Lung (tissue), 12 donors: ENCODE data around the gene ETNK2. TPM values are rescaled to one million over a fixed set of nuclear protein-coding genes. Genes with fewer than 3 reads are reported as not detected.

Experiments used
- ATAC-seq: fragments of 200-7000 bp; cut with Tn5 transposase; one replicate; pipeline ENCODE4 v1.9.1; 2020; ENCODE audit warnings: moderate number of reproducible peaks; ENCODE audit not compliant: insufficient read depth, low FRiP score
- DNase-seq, 3 donors: peaks; one replicate each; pipeline ENCODE4 v3.0.0-alpha.2; 2013 to 2017
- H3K27ac ChIP-seq, 2 donors: one replicate each; pipeline ENCODE4 v1.5.1; 2013; ENCODE audit warnings: mild to moderate bottlenecking in 2 of 2, moderate library complexity in 2 of 2, control low read depth in 1 of 2, inconsistent platforms in 1 of 2, low read depth in 1 of 2, low read length in 1 of 2
- H3K27me3 ChIP-seq, 3 donors: one replicate each; pipeline ENCODE4 v1.5.1; 2013; ENCODE audit warnings: low read length in 2 of 3; ENCODE audit not compliant: control insufficient read depth in 3 of 3, insufficient read depth in 3 of 3
- H3K36me3 ChIP-seq, 4 donors: one replicate each; pipeline ENCODE4 v1.5.1; 2013; ENCODE audit warnings: low read length in 4 of 4, mild to moderate bottlenecking in 1 of 4, moderate library complexity in 1 of 4; ENCODE audit not compliant: control insufficient read depth in 4 of 4, insufficient read depth in 4 of 4
- H3K4me1 ChIP-seq, 5 donors: one replicate each; pipeline ENCODE4 v1.5.1; 2013; ENCODE audit warnings: low read length in 5 of 5, mild to moderate bottlenecking in 2 of 5, moderate library complexity in 1 of 5; ENCODE audit not compliant: control insufficient read depth in 5 of 5, insufficient read depth in 5 of 5
- H3K4me3 ChIP-seq: one replicate; pipeline ENCODE4 v1.5.1; 2013; ENCODE audit warnings: mild to moderate bottlenecking, control low read depth, moderate library complexity
- H3K9ac ChIP-seq, 2 donors: one replicate each; pipeline ENCODE4 v1.5.1; 2013; ENCODE audit warnings: low read length in 2 of 2, control low read depth in 1 of 2; ENCODE audit not compliant: insufficient read depth in 1 of 2
- H3K9me3 ChIP-seq, 4 donors: one replicate each; pipeline ENCODE4 v1.5.1; 2013; ENCODE audit warnings: low read length in 3 of 4, mild to moderate bottlenecking in 1 of 4, moderate library complexity in 1 of 4; ENCODE audit not compliant: control insufficient read depth in 4 of 4, insufficient read depth in 3 of 4
- WGBS, 2 donors: extraction: QIAGEN DNeasy Blood & Tissue Kit; methylation state at CpG; one replicate each; pipeline ENCODE4 v1.1.7; 2013; 5-methylcytosine and 5-hydroxymethylcytosine counted together
- polyA plus RNA-seq, 2 donors: library from polyadenylated mRNA; stranded (reverse); fragments of 200-250 nt; gene quantifications; one replicate each; pipeline ENCODE4 v1.2.1, GENCODE V29; 2013
- total RNA-seq, 2 donors: library from RNA; depleted of rRNA in 1 of 2; stranded (reverse); fragments of >200 nt in 1 of 2; gene quantifications; one replicate each; pipeline ENCODE4 v1.2.1, GENCODE V29; 2014 to 2021
- TF ChIP-seq, protein P1 (sequence below): IDR thresholded peaks from 2 replicates; pipeline ENCODE4 v1.5.1; 2012; ENCODE audit warnings: mild to moderate bottlenecking; ENCODE audit errors: control extremely low read depth, extremely low read depth
- donor health status: control.
- donor health status: control.
- donor health status: Bipolar disorder and iron deficiency.
- donor health status: healthy.
- donor health status: DM: yes; HTN: yes; CAD: no.

Gene ETNK2
- total and polyA plus RNA-seq, 4 donors = 2.2 to 5.8 (median 3.9) TPM

DNA sequence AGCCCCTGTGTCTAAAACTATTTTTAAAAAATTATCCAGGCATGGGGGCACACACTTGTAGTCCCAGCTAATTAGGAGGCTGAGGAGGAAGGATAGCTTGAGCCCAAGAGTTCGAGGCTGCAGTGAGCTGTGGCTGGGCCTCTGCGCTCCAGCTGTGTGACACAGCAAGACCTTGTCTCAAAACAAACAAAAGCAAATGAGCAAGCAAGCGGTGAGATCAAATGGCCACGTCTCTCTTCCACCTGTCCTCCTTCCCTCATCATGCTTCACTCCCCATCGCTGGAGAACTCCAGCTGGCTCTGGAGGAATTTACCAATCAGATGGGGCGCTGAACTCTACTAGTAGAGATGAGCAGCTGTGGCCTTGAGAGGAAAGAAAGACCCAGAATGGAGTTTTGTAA is 28.3 kb upstream of the ETNK2 start:
- Histone ChIP-seq H3K9ac (no peak overlapping the region), H3K27ac (no peak overlapping the region), H3K4me3 (no peak overlapping the region), H3K36me3 (no peaks in the 10 kb centered on the region), H3K9me3 (no peaks in the 10 kb centered on the region), H3K4me1 (no peaks in the 10 kb centered on the region), H3K27me3 (peaks cover 0 to 9% (median 0%) of the 10 kb centered on the region in 3 donors)
- WGBS, 2 donors = 75 to 77% methylated on average over 6 of the region's 6 CpGs
- ATAC-seq (no peak), DNase-seq (no peak)
- TF ChIP-seq, protein P1, sequence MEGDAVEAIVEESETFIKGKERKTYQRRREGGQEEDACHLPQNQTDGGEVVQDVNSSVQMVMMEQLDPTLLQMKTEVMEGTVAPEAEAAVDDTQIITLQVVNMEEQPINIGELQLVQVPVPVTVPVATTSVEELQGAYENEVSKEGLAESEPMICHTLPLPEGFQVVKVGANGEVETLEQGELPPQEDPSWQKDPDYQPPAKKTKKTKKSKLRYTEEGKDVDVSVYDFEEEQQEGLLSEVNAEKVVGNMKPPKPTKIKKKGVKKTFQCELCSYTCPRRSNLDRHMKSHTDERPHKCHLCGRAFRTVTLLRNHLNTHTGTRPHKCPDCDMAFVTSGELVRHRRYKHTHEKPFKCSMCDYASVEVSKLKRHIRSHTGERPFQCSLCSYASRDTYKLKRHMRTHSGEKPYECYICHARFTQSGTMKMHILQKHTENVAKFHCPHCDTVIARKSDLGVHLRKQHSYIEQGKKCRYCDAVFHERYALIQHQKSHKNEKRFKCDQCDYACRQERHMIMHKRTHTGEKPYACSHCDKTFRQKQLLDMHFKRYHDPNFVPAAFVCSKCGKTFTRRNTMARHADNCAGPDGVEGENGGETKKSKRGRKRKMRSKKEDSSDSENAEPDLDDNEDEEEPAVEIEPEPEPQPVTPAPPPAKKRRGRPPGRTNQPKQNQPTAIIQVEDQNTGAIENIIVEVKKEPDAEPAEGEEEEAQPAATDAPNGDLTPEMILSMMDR = no peak

DNA sequence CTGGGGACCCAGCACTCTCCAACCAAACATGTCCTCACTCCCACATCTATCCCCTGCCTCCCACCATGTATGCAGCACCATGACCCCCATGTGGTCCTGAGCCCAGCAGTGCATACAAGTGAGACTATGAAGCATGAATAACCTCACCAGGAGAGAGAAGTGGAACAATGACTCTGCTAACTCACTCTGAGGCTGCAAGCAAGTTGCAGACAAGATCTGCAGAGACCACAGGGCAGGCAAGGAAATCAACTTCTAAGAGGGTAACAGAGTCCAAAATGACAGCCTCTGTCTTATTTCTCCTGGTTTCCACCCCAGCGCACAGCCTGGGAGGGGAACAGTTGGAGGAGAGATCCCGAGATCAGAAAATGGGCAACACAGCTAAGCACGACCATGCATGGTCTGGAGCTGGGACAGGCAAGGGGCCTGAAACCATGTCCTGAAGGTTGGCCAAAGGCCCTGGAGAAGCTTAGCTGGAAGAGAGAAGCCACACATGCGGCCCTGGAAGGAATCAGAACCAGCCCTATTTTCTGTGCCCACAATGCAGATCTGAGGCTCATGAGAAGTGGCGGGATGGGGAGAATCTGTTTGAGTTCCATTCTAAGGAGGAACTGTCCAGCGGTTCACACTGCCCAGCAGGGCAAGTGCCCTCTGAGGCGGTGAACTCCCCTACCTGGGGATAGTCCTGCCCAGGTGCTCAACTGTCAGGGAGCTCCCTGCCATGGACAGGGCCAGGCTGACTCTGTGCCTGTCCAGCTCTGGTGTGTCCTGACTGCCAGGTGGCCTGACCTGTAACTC is 26.8 kb upstream of the ETNK2 start:
- H3K4me3 ChIP-seq = no peak overlapping the region
- H3K4me1 ChIP-seq = no peaks in the 10 kb centered on the region
- ATAC-seq = no peak
- 80 to 81% methylated on average over 7 of the region's 7 CpGs for WGBS, 2 donors
- no peaks in the 10 kb centered on the region for H3K36me3 ChIP-seq
- H3K27ac ChIP-seq = no peak overlapping the region
- no peaks in the 10 kb centered on the region for H3K9me3 ChIP-seq
- TF ChIP-seq, protein P1 = no peak
- H3K9ac ChIP-seq = no peak overlapping the region
- peaks cover 0 to 9% (median 2%) of the 10 kb centered on the region in 3 donors for H3K27me3 ChIP-seq
- DNase-seq = no peak

DNA sequence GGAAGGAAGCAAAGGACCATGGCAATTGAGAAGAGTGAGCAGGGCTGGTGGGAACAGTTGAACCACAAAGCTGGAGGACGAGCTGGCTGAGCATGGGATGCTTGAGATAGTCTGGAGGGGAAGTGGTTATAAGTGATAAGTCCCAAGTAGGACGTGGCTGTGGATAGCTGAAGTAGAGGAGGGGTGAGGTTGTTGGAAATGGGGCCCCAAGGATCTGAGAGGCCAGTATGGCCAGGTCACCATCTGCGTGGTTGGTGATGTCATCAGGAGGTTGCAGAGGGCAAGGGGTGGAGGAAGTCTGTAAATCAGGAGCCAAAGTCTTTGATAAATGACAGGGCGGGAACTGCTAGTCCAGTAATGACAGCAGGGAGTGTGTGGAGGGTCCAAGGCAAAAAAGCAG is 25.3 kb upstream of the ETNK2 start:
- H3K9me3 ChIP-seq = peaks cover 0 to 2% (median 0%) of the 10 kb centered on the region in 4 donors
- no peaks in the 10 kb centered on the region for H3K4me1 ChIP-seq
- no peak overlapping the region for H3K9ac ChIP-seq
- no peaks in the 10 kb centered on the region for H3K36me3 ChIP-seq
- DNase-seq (no peak), ATAC-seq (no peak)
- 29 to 35% methylated on average over 4 of the region's 4 CpGs for WGBS, 2 donors
- peaks cover 0 to 9% (median 2%) of the 10 kb centered on the region in 3 donors for H3K27me3 ChIP-seq
- H3K4me3 ChIP-seq = no peak overlapping the region
- TF ChIP-seq, protein P1 = no peak
- H3K27ac ChIP-seq = no peak overlapping the region
